GM23338 (cell line): ENCODE measurements around the gene CORO1C. TPM values are rescaled to one million over a fixed set of nuclear protein-coding genes. Genes with fewer than 3 reads are reported as not detected.

ENCODE experiments used
- ATAC-seq: fragments of 200-7000 bp; cut with Tn5 transposase; 3 replicates; pipeline ENCODE4 v1.9.1; 2020
- DNase-seq: peaks from one replicate; pipeline ENCODE4 v3.0.0-alpha.2; 2015; ENCODE audit warnings: low spot score
- H2AFZ ChIP-seq: fragments of 200-600 bp; sonication (generic); 2 replicates; pipeline ENCODE4 v1.8.0; 2016; ENCODE audit warnings: antibody characterized with exemption, mild to moderate bottlenecking, moderate library complexity
- H3F3A ChIP-seq: fragments of 200-600 bp; sonication (generic); replicated peaks from 2 replicates; pipeline ENCODE4 v1.8.0; 2017; ENCODE audit warnings: antibody characterized with exemption, mixed run types, low read depth
- H3K27ac ChIP-seq: fragments of 200-600 bp; sonication (generic); 2 replicates; pipeline ENCODE4 v1.6.1; 2016; ENCODE audit warnings: low read depth
- H3K27me3 ChIP-seq: fragments of 200-600 bp; sonication (generic); 2 replicates; pipeline ENCODE4 v1.8.0; 2016; ENCODE audit warnings: mild to moderate bottlenecking, mixed run types, moderate library complexity; ENCODE audit not compliant: insufficient read depth
- H3K36me3 ChIP-seq: fragments of 200-600 bp; sonication (generic); 2 replicates; pipeline ENCODE4 v1.8.0; 2016; ENCODE audit warnings: mild to moderate bottlenecking; ENCODE audit not compliant: insufficient read depth
- H3K4me1 ChIP-seq: fragments of 200-600 bp; sonication (generic); 2 replicates; pipeline ENCODE4 v1.8.0; 2016; ENCODE audit warnings: mild to moderate bottlenecking, moderate library complexity; ENCODE audit not compliant: insufficient read depth
- H3K4me2 ChIP-seq: fragments of 200-600 bp; sonication (generic); 2 replicates; pipeline ENCODE4 v1.7.1; 2017; ENCODE audit warnings: mixed run types
- H3K4me3 ChIP-seq: fragments of 200-600 bp; sonication (generic); 2 replicates; pipeline ENCODE4 v1.6.1; 2016; ENCODE audit warnings: mixed run types
- H3K79me2 ChIP-seq: fragments of 200-600 bp; sonication (generic); replicated peaks from 2 replicates; pipeline ENCODE4 v1.8.0; 2017; ENCODE audit warnings: mild to moderate bottlenecking; ENCODE audit not compliant: insufficient read depth
- H3K9me2 ChIP-seq: fragments of 200-600 bp; sonication (generic); 2 replicates; pipeline ENCODE4 v1.8.0; 2017; ENCODE audit not compliant: insufficient read depth
- H4K20me1 ChIP-seq: fragments of 200-600 bp; sonication (generic); replicated peaks from 2 replicates; pipeline ENCODE4 v1.8.0; 2017; ENCODE audit warnings: mild to moderate bottlenecking; ENCODE audit not compliant: insufficient read depth
- H3K27ac Mint-ChIP-seq: 2 replicates; pipeline ENCODE4 v1.8.0; 2020; ENCODE audit warnings: inconsistent platforms, mild to moderate bottlenecking, moderate library complexity, mixed read lengths
- H3K27me3 Mint-ChIP-seq: 3 replicates; pipeline ENCODE4 v1.8.0; 2022; ENCODE audit warnings: low read depth, mild to moderate bottlenecking, moderate library complexity, mixed read lengths, inconsistent platforms; ENCODE audit not compliant: insufficient read depth, poor library complexity
- H3K36me3 Mint-ChIP-seq: 3 replicates; pipeline ENCODE4 v1.8.0; 2021; ENCODE audit warnings: low read depth, mild to moderate bottlenecking, inconsistent platforms, moderate library complexity, mixed read lengths
- H3K4me1 Mint-ChIP-seq: 3 replicates; pipeline ENCODE4 v1.8.0; 2020; ENCODE audit warnings: mild to moderate bottlenecking, inconsistent platforms, mixed read lengths
- H3K4me3 Mint-ChIP-seq: 3 replicates; pipeline ENCODE4 v1.8.0; 2021; ENCODE audit warnings: moderate library complexity, mild to moderate bottlenecking, inconsistent platforms, mixed read lengths
- H3K9me3 Mint-ChIP-seq: 3 replicates; pipeline ENCODE4 v1.8.0; 2020; ENCODE audit warnings: moderate library complexity, mild to moderate bottlenecking, inconsistent platforms, mixed read lengths
- CREB1 ChIP-seq: fragments of 250-450 bp; sonication (Bioruptor Pico); IDR thresholded peaks from 2 replicates; pipeline ENCODE4 v1.5.0; 2020; ENCODE audit warnings: low read depth, mild to moderate bottlenecking, moderate library complexity
- EZH2 ChIP-seq: fragments of 200-600 bp; sonication (generic); IDR thresholded peaks from one replicate; pipeline ENCODE4 v1.8.0; 2017; ENCODE audit warnings: antibody characterized with exemption, mild to moderate bottlenecking, low read depth; ENCODE audit not compliant: unreplicated experiment
- EZH2phosphoT487 ChIP-seq: fragments of 200-600 bp; sonication (generic); IDR thresholded peaks from one replicate; pipeline ENCODE4 v1.8.1; 2018; ENCODE audit warnings: antibody characterized with exemption; ENCODE audit not compliant: unreplicated experiment
- JUNB ChIP-seq: IDR thresholded peaks from one replicate; pipeline ENCODE4 v1.6.1; 2016; ENCODE audit warnings: antibody characterized with exemption; ENCODE audit not compliant: unreplicated experiment
- NANOG ChIP-seq: IDR thresholded peaks from 2 replicates; pipeline ENCODE4 v1.6.1; 2016; ENCODE audit warnings: antibody characterized with exemption, borderline replicate concordance
- STAT1 ChIP-seq: IDR thresholded peaks from one replicate; pipeline ENCODE4 v1.6.1; 2016; ENCODE audit warnings: antibody characterized with exemption; ENCODE audit not compliant: unreplicated experiment
- ZNF114 ChIP-seq: fragments of 250-450 bp; sonication (Bioruptor Pico); IDR thresholded peaks from 2 replicates; pipeline ENCODE4 v1.5.0; 2020; ENCODE audit warnings: mild to moderate bottlenecking, moderate library complexity
- ZNF331 ChIP-seq: fragments of 250-450 bp; sonication (Bioruptor Pico); IDR thresholded peaks from 2 replicates; pipeline ENCODE4 v1.5.0; 2020; ENCODE audit warnings: low read depth, mild to moderate bottlenecking, moderate library complexity
- polyA plus RNA-seq: library from polyadenylated mRNA; unstranded; fragments of >200 nt; fragmentation: Nextera tagmentation; extraction: Ambion mirVana; gene quantifications from 2 replicates; pipeline ENCODE4 v1.2.1, GENCODE V29; 2016
- total RNA-seq: library from RNA; depleted of rRNA; stranded (reverse); fragments of >200 nt; shearing (Covaris generic); gene quantifications from 2 replicates; pipeline ENCODE4 v1.2.3, GENCODE V29; 2014
- TF ChIP-seq, protein P1 (sequence below): fragments of 250-450 bp; sonication (Bioruptor Pico); IDR thresholded peaks from 2 replicates; pipeline ENCODE4 v1.5.0; 2020; ENCODE audit warnings: mild to moderate bottlenecking, moderate library complexity
- TF ChIP-seq, protein P2 (sequence below): IDR thresholded peaks from one replicate; pipeline ENCODE4 v1.6.1; 2018; ENCODE audit warnings: antibody characterized with exemption; ENCODE audit not compliant: unreplicated experiment
- TF ChIP-seq, protein P3 (sequence below): IDR thresholded peaks from 2 replicates; pipeline ENCODE4 v1.6.1; 2016; ENCODE audit warnings: antibody characterized with exemption

The CORO1C gene
- total and polyA plus RNA-seq, 2 experiments from 2014 or later = 59.2 to 89.5 TPM

DNA sequence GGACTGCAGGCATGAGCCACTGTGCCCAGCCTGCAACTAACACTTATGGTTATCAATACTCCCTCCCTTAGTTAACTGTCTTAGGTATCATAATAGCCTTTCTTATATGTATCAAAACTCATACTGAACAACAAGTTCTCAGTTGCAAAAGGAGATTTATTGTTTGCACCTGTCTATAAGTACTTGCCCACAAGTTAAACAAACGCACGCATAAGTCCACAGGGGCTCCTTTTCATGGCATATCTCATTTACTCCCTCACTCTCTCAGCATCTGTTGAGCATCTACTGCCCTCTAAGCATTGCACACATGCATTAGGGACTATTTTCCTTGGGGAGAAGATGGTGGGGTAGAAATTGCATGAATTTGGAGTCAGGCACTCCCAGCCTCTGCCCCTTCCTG lies 46.7 kb upstream of the CORO1C start (continued):
- TF ChIP-seq, protein P1, sequence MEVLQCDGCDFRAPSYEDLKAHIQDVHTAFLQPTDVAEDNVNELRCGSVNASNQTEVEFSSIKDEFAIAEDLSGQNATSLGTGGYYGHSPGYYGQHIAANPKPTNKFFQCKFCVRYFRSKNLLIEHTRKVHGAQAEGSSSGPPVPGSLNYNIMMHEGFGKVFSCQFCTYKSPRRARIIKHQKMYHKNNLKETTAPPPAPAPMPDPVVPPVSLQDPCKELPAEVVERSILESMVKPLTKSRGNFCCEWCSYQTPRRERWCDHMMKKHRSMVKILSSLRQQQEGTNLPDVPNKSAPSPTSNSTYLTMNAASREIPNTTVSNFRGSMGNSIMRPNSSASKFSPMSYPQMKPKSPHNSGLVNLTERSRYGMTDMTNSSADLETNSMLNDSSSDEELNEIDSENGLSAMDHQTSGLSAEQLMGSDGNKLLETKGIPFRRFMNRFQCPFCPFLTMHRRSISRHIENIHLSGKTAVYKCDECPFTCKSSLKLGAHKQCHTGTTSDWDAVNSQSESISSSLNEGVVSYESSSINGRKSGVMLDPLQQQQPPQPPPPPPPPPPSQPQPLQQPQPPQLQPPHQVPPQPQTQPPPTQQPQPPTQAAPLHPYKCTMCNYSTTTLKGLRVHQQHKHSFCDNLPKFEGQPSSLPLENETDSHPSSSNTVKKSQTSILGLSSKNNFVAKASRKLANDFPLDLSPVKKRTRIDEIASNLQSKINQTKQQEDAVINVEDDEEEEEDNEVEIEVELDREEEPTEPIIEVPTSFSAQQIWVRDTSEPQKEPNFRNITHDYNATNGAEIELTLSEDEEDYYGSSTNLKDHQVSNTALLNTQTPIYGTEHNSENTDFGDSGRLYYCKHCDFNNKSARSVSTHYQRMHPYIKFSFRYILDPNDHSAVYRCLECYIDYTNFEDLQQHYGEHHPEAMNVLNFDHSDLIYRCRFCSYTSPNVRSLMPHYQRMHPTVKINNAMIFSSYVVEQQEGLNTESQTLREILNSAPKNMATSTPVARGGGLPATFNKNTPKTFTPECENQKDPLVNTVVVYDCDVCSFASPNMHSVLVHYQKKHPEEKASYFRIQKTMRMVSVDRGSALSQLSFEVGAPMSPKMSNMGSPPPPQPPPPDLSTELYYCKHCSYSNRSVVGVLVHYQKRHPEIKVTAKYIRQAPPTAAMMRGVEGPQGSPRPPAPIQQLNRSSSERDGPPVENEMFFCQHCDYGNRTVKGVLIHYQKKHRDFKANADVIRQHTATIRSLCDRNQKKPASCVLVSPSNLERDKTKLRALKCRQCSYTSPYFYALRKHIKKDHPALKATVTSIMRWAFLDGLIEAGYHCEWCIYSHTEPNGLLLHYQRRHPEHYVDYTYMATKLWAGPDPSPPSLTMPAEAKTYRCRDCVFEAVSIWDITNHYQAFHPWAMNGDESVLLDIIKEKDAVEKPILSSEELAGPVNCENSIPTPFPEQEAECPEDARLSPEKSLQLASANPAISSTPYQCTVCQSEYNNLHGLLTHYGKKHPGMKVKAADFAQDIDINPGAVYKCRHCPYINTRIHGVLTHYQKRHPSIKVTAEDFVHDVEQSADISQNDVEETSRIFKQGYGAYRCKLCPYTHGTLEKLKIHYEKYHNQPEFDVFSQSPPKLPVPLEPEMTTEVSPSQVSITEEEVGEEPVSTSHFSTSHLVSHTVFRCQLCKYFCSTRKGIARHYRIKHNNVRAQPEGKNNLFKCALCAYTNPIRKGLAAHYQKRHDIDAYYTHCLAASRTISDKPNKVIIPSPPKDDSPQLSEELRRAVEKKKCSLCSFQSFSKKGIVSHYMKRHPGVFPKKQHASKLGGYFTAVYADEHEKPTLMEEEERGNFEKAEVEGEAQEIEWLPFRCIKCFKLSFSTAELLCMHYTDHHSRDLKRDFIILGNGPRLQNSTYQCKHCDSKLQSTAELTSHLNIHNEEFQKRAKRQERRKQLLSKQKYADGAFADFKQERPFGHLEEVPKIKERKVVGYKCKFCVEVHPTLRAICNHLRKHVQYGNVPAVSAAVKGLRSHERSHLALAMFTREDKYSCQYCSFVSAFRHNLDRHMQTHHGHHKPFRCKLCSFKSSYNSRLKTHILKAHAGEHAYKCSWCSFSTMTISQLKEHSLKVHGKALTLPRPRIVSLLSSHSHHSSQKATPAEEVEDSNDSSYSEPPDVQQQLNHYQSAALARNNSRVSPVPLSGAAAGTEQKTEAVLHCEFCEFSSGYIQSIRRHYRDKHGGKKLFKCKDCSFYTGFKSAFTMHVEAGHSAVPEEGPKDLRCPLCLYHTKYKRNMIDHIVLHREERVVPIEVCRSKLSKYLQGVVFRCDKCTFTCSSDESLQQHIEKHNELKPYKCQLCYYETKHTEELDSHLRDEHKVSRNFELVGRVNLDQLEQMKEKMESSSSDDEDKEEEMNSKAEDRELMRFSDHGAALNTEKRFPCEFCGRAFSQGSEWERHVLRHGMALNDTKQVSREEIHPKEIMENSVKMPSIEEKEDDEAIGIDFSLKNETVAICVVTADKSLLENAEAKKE (CRISPR knock-in tag) = no peak
- TF ChIP-seq STAT1 = no peak

DNA sequence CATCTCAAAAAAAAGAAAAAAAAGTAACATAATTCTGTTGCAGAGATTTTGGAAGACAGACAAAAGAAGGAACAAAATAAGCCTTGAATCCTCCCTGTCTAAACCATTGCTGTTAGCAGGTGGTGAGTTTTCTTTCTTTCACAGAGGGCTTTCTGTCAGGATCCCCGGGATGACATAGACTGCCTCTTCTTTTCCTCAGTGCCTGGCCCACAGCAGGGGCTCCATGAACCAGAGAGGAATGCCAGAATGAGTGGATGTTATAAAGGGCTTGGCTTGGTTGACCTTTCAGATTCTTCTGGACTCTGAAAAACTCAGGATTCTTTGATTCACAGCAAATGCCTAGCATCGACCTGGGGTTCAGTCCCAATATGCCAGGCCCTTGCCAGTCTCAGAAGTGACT lies 45.8 kb upstream of the CORO1C start:
- peaks cover 8% of the 10 kb centered on the region; the same call in 1 of the 2 replicates for H3F3A ChIP-seq
- ATAC-seq (peak; percentile 67), DNase-seq (peak; percentile 31)
- no peaks in the 10 kb centered on the region for H3K79me2 ChIP-seq
- H3K4me1 Mint-ChIP-seq = peaks cover 11% of the 10 kb centered on the region; the same call in 2 of the 3 replicates
- H2AFZ ChIP-seq = no peak overlapping the region
- no peak overlapping the region for H3K27ac ChIP-seq
- H4K20me1 ChIP-seq = no peaks in the 10 kb centered on the region
- peaks cover 11% of the 10 kb centered on the region for H3K27me3 Mint-ChIP-seq
- no peaks in the 10 kb centered on the region for H3K36me3 Mint-ChIP-seq
- no peaks in the 10 kb centered on the region for H3K36me3 ChIP-seq
- H3K4me1 ChIP-seq = no peaks in the 10 kb centered on the region
- no peak overlapping the region for H3K4me3 Mint-ChIP-seq
- no peak overlapping the region for H3K4me2 ChIP-seq
- H3K27ac Mint-ChIP-seq = no peak overlapping the region
- H3K9me2 ChIP-seq = no peaks in the 10 kb centered on the region
- H3K9me3 Mint-ChIP-seq = no peaks in the 10 kb centered on the region
- no peak overlapping the region for H3K4me3 ChIP-seq
- no peaks in the 10 kb centered on the region for H3K27me3 ChIP-seq
- TF ChIP-seq, protein P2, sequence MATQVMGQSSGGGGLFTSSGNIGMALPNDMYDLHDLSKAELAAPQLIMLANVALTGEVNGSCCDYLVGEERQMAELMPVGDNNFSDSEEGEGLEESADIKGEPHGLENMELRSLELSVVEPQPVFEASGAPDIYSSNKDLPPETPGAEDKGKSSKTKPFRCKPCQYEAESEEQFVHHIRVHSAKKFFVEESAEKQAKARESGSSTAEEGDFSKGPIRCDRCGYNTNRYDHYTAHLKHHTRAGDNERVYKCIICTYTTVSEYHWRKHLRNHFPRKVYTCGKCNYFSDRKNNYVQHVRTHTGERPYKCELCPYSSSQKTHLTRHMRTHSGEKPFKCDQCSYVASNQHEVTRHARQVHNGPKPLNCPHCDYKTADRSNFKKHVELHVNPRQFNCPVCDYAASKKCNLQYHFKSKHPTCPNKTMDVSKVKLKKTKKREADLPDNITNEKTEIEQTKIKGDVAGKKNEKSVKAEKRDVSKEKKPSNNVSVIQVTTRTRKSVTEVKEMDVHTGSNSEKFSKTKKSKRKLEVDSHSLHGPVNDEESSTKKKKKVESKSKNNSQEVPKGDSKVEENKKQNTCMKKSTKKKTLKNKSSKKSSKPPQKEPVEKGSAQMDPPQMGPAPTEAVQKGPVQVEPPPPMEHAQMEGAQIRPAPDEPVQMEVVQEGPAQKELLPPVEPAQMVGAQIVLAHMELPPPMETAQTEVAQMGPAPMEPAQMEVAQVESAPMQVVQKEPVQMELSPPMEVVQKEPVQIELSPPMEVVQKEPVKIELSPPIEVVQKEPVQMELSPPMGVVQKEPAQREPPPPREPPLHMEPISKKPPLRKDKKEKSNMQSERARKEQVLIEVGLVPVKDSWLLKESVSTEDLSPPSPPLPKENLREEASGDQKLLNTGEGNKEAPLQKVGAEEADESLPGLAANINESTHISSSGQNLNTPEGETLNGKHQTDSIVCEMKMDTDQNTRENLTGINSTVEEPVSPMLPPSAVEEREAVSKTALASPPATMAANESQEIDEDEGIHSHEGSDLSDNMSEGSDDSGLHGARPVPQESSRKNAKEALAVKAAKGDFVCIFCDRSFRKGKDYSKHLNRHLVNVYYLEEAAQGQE = no peak
- TF ChIP-seq NANOG (no peak), ZNF331 (no peak), ZNF114 (no peak), CREB1 (CRISPR knock-in tag) (no peak), JUNB (no peak), EZH2phosphoT487 (no peak), EZH2 (no peak)
- TF ChIP-seq, protein P3, sequence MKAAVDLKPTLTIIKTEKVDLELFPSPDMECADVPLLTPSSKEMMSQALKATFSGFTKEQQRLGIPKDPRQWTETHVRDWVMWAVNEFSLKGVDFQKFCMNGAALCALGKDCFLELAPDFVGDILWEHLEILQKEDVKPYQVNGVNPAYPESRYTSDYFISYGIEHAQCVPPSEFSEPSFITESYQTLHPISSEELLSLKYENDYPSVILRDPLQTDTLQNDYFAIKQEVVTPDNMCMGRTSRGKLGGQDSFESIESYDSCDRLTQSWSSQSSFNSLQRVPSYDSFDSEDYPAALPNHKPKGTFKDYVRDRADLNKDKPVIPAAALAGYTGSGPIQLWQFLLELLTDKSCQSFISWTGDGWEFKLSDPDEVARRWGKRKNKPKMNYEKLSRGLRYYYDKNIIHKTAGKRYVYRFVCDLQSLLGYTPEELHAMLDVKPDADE = no peak
